CD4-positive, alpha-beta T cell (primary cell): ENCODE results near the gene PLXDC2. TPM values are rescaled to one million over a fixed set of nuclear protein-coding genes. Genes with fewer than 3 reads are reported as not detected.

Experiments used
- ATAC-seq: fragments of 200-7000 bp; cut with Tn5 transposase; one replicate; pipeline ENCODE4 v1.10.0; 2022; ENCODE audit warnings: mild to moderate bottlenecking; ENCODE audit not compliant: poor library complexity
- CTCF ChIA-PET: fragments of 350-600 bp; sonication (Branson Sonifier 250); formaldehyde crosslinking; loops from one replicate; lab custom pipeline; 2021; ENCODE audit warnings: antibody characterized with exemption, inconsistent platforms; lab: Charles Lee
- POLR2A ChIA-PET: fragments of 350-600 bp; sonication (Branson Sonifier 250); formaldehyde crosslinking; loops from one replicate; lab custom pipeline; 2021; ENCODE audit warnings: antibody characterized with exemption, inconsistent platforms; lab: Charles Lee
- DNase-seq, 14 experiments: peaks; one replicate each; pipeline ENCODE4 v3.0.0-alpha.2; 2013 to 2020; ENCODE audit warnings: mixed read lengths in 2 of 14
- H3K27ac ChIP-seq, 2 donors: one replicate each; pipeline versions ENCODE4 v1.5.1 to v1.7.0; 2013; ENCODE audit warnings: low read length in 2 of 2, low read depth in 1 of 2, mild to moderate bottlenecking in 1 of 2
- H3K27me3 ChIP-seq, 2 experiments: 1 replicate in 1 of 2; 2 replicates in 1 of 2; pipeline versions ENCODE4 v1.6.1 to v1.7.0; 2013; ENCODE audit warnings: low read length in 2 of 2, control low read depth in 1 of 2, mild to moderate bottlenecking in 1 of 2, moderate library complexity in 1 of 2; ENCODE audit not compliant: insufficient read depth in 2 of 2, control insufficient read depth in 1 of 2
- H3K36me3 ChIP-seq: one replicate; pipeline ENCODE4 v1.6.1; 2013; ENCODE audit warnings: low read length, control low read depth; ENCODE audit not compliant: insufficient read depth
- H3K4me1 ChIP-seq: one replicate; pipeline ENCODE4 v1.6.1; 2013; ENCODE audit warnings: low read length, control low read depth; ENCODE audit not compliant: insufficient read depth
- H3K4me3 ChIP-seq: one replicate; pipeline ENCODE4 v1.5.1; 2013; ENCODE audit warnings: mild to moderate bottlenecking, low read length, moderate library complexity
- H3K9me3 ChIP-seq, 2 experiments: 1 replicate in 1 of 2; 2 replicates in 1 of 2; pipeline versions ENCODE4 v1.6.1 to v1.7.0; 2013; ENCODE audit warnings: low read length in 2 of 2, mild to moderate bottlenecking in 2 of 2, control low read depth in 1 of 2, moderate library complexity in 1 of 2; ENCODE audit not compliant: control insufficient read depth in 1 of 2, insufficient read depth in 1 of 2
- H3K27ac Mint-ChIP-seq: one replicate; pipeline ENCODE4 v1.8.0; 2020; ENCODE audit warnings: mixed read lengths
- H3K27me3 Mint-ChIP-seq: one replicate; pipeline ENCODE4 v1.8.0; 2021; ENCODE audit warnings: mixed read lengths
- H3K36me3 Mint-ChIP-seq: one replicate; pipeline ENCODE4 v1.8.0; 2021; ENCODE audit warnings: low read depth, mixed read lengths
- H3K4me1 Mint-ChIP-seq: one replicate; pipeline ENCODE4 v1.8.0; 2021; ENCODE audit warnings: low read depth, mixed read lengths
- H3K4me3 Mint-ChIP-seq: one replicate; pipeline ENCODE4 v1.8.0; 2020; ENCODE audit warnings: mild to moderate bottlenecking, mixed read lengths
- H3K9me3 Mint-ChIP-seq: one replicate; pipeline ENCODE4 v1.8.0; 2020; ENCODE audit warnings: mixed read lengths
- CTCF ChIP-seq: fragments of 200-600 bp; IDR thresholded peaks from one replicate; pipeline ENCODE4 v1.8.0; 2022; ENCODE audit warnings: antibody characterized with exemption, mild to moderate bottlenecking
- intact Hi-C, 2 experiments: fragments of 100-400 bp; cut with DNase I in 1 of 2; cut with micrococcal nuclease in 1 of 2; formaldehyde crosslinking; loops; one replicate each; pipeline versions ENCODE4 v1.15.1 to v1.9.0; 2023 to 2025; cut with DNase I, micrococcal nuclease
- total RNA-seq, 174 experiments: library from RNA in 2 of 174; stranded (reverse) in 2 of 174; gene quantifications; one replicate each; pipeline ENCODE4 v1.2.3 and lab custom pipeline; 2021 to 2026

The PLXDC2 gene
- total RNA-seq, 2 experiments from 2014 or later = 0.41 to 0.61 TPM

GRCh38 chr10:20254497-20254896 is 438.3 kb downstream of the PLXDC2 start:
- no peak for TF ChIP-seq CTCF
- ChIA-PET POLR2A (no interaction called here), CTCF (no interaction called here)
- Mint-ChIP-seq H3K36me3 (no peaks in the 10 kb centered on the region), H3K9me3 (peaks cover 2% of the 10 kb centered on the region), H3K27ac (no peak overlapping the region), H3K27me3 (no peaks in the 10 kb centered on the region), H3K4me1 (no peaks in the 10 kb centered on the region), H3K4me3 (no peak overlapping the region)
- H3K27ac ChIP-seq = no peak overlapping the region
- no peaks in the 10 kb centered on the region for H3K4me1 ChIP-seq
- H3K9me3 ChIP-seq = peaks cover 0 to 11% of the 10 kb centered on the region in 2 experiments
- no peaks in the 10 kb centered on the region for H3K36me3 ChIP-seq
- intact Hi-C loops = no loop called here
- no peaks in the 10 kb centered on the region for H3K27me3 ChIP-seq
- no peak for ATAC-seq
- DNase-seq = no peak
- no peak overlapping the region for H3K4me3 ChIP-seq

GRCh38 chr10:20256969-20257368 is 440.7 kb downstream of the PLXDC2 start:
- no peaks in the 10 kb centered on the region for H3K27me3 ChIP-seq
- intact Hi-C loops = no loop called here
- ChIA-PET CTCF (no interaction called here), POLR2A (no interaction called here)
- Mint-ChIP-seq H3K4me3 (no peak overlapping the region), H3K4me1 (no peaks in the 10 kb centered on the region), H3K27ac (no peak overlapping the region), H3K27me3 (no peaks in the 10 kb centered on the region), H3K36me3 (no peaks in the 10 kb centered on the region), H3K9me3 (peaks cover 2% of the 10 kb centered on the region)
- no peak overlapping the region for H3K27ac ChIP-seq
- peaks cover 0 to 14% of the 10 kb centered on the region in 2 experiments for H3K9me3 ChIP-seq
- no peak for TF ChIP-seq CTCF
- no peaks in the 10 kb centered on the region for H3K36me3 ChIP-seq
- DNase-seq (no peak), ATAC-seq (no peak)
- H3K4me1 ChIP-seq = no peaks in the 10 kb centered on the region
- no peak overlapping the region for H3K4me3 ChIP-seq

GRCh38 chr10:20257422-20257821 is 441.2 kb downstream of the PLXDC2 start:
- ATAC-seq (no peak), DNase-seq (no peak)
- H3K27me3 Mint-ChIP-seq = no peaks in the 10 kb centered on the region
- intact Hi-C loops = no loop called here
- H3K4me1 ChIP-seq = no peaks in the 10 kb centered on the region
- H3K4me3 ChIP-seq = no peak overlapping the region
- H3K27me3 ChIP-seq = no peaks in the 10 kb centered on the region
- H3K9me3 ChIP-seq = peaks cover 0 to 17% of the 10 kb centered on the region in 2 experiments
- no peaks in the 10 kb centered on the region for H3K36me3 ChIP-seq
- no peak overlapping the region for H3K27ac ChIP-seq
- ChIA-PET POLR2A (interaction anchor here (0.6 kb wide), 1 partner anchor 172 kb away, joined by 3 read pairs; no protein-coding TSS in a partner anchor), CTCF (no interaction called here)
- no peaks in the 10 kb centered on the region for H3K36me3 Mint-ChIP-seq
- no peak overlapping the region for H3K27ac Mint-ChIP-seq
- no peak for TF ChIP-seq CTCF
- H3K9me3 Mint-ChIP-seq = peaks cover 2% of the 10 kb centered on the region
- H3K4me1 Mint-ChIP-seq = no peaks in the 10 kb centered on the region
- no peak overlapping the region for H3K4me3 Mint-ChIP-seq
